Measurements from ENCODE around the gene PLXNC1.

The PLXNC1 gene

GRCh38 chr12:94336211-94336925 lies 188.0 kb downstream of the PLXNC1 start:
- Histone ChIP-seq H3F3A (ENCODE audit: insufficient read depth, low read length) (no peaks in the 10 kb centered on the region), H4K20me1 (ENCODE audit: insufficient read depth, low read length) (no peaks in the 10 kb centered on the region), H3K4me1 (ENCODE audit: low read length) (no peaks in the 10 kb centered on the region), H3K36me3 (replicated peaks; ENCODE audit: insufficient read depth, low read length) (no peaks in the 10 kb centered on the region), H3K79me2 (ENCODE audit: low read length) (no peaks in the 10 kb centered on the region), H3K4me3 (ENCODE audit: low read length) (no peak overlapping the region), H3K27ac (ENCODE audit: low read length) (no peak overlapping the region), H3K4me2 (ENCODE audit: low read depth, low read length) (no peak overlapping the region), H3K27me3 (replicated peaks; ENCODE audit: insufficient read depth, low read length) (no peaks in the 10 kb centered on the region), H3K9ac (ENCODE audit: low read length) (no peak overlapping the region), H3K9me2 (replicated peaks; ENCODE audit: insufficient read depth, low read length) (no peaks in the 10 kb centered on the region), H3K9me3 (replicated peaks; ENCODE audit: insufficient read depth, low read length) (no peaks in the 10 kb centered on the region), H2AFZ (ENCODE audit: low read length) (no peak overlapping the region)
- TF ChIP-seq EZH2phosphoT487 (IDR thresholded peaks at IDR 0.05; ENCODE audit: low read length) (no peak), CTCF (IDR thresholded peaks at IDR 0.05; ENCODE audit: low read length) (no peak), EZH2 (optimal IDR thresholded peaks at IDR 0.05; ENCODE audit: low read depth, low read length) (no peak)
- DNase-seq = no peak

DNA sequence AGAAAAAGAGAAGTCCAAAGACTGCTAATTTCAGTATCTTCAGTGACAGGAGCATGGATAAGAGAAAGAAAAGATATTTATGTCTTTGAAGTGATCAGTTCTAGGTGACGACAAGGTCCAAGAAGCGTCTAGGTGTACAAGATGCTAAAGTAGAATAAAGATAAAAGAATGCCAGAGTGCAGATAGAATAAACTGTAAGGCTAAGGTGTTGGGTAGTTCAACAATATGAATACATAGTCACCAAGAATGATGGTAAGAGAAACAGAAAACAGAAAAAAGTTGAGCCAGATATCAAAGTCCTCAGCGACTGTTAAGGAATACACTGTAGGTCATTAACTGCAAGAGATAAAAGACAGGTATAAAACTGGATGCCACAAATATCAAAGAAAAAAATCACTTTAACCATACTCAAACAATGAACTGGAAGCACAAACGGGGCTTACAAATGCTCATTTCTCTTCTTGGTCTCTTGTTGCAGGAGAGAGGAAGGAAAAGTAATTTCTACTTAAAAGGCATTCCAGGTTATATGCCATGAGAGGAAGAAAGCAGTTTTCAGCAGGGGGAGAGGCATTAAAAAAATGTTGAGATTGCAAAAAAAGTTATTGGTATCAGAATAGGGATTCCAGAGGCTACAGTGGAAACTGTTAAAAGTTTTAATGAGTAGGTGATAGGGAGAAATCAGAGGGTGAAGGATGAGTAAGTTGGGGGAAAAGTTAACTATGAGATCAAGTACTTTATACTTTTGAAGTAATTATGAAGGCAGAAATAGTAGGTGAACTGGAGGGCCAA lies 189.8 kb downstream of the PLXNC1 start:
- Histone ChIP-seq H3K79me2 (ENCODE audit: low read length) (no peaks in the 10 kb centered on the region), H4K20me1 (ENCODE audit: insufficient read depth, low read length) (no peaks in the 10 kb centered on the region), H3K36me3 (replicated peaks; ENCODE audit: insufficient read depth, low read length) (no peaks in the 10 kb centered on the region), H3K9me2 (replicated peaks; ENCODE audit: insufficient read depth, low read length) (no peaks in the 10 kb centered on the region), H3K9ac (ENCODE audit: low read length) (no peak overlapping the region), H3K4me3 (ENCODE audit: low read length) (no peak overlapping the region), H3F3A (ENCODE audit: insufficient read depth, low read length) (no peaks in the 10 kb centered on the region), H2AFZ (ENCODE audit: low read length) (no peak overlapping the region), H3K27me3 (replicated peaks; ENCODE audit: insufficient read depth, low read length) (no peaks in the 10 kb centered on the region), H3K9me3 (replicated peaks; ENCODE audit: insufficient read depth, low read length) (no peaks in the 10 kb centered on the region), H3K4me1 (ENCODE audit: low read length) (no peaks in the 10 kb centered on the region), H3K27ac (ENCODE audit: low read length) (no peak overlapping the region), H3K4me2 (ENCODE audit: low read depth, low read length) (no peak overlapping the region)
- TF ChIP-seq CTCF (IDR thresholded peaks at IDR 0.05; ENCODE audit: low read length) = no peak
- no peak for TF ChIP-seq EZH2 (optimal IDR thresholded peaks at IDR 0.05; ENCODE audit: low read depth, low read length)
- TF ChIP-seq EZH2phosphoT487 (IDR thresholded peaks at IDR 0.05; ENCODE audit: low read length) = no peak
- no peak for DNase-seq

DNA sequence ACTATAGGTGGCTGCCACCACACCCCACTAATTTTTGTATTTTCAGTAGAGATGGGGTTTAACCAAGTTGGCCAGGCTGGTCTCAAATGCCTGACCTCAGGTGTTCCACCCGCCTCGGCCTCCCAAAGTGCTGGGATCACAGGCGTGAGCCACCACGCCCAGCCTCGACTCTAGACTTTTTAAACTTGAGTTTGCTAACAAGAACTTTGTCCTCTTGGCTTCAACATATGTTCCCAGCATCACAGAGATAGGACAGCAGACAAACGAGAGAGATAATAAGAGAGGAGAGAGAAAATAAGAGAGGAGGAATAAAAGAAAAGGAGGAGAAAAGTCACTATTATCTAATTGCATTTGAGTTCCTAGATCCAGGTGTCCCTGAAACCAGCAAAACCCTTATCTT lies 192.2 kb downstream of the PLXNC1 start:
- TF ChIP-seq EZH2phosphoT487 (IDR thresholded peaks at IDR 0.05; ENCODE audit: low read length) (no peak), CTCF (IDR thresholded peaks at IDR 0.05; ENCODE audit: low read length) (no peak), EZH2 (optimal IDR thresholded peaks at IDR 0.05; ENCODE audit: low read depth, low read length) (no peak)
- no peaks in the 10 kb centered on the region for H3K9me2 ChIP-seq (replicated peaks; ENCODE audit: insufficient read depth, low read length)

More for the DNA sequence above, 192.2 kb downstream of the PLXNC1 start:
- Histone ChIP-seq H2AFZ (ENCODE audit: low read length) (no peak overlapping the region), H3K9ac (ENCODE audit: low read length) (no peak overlapping the region), H3K36me3 (replicated peaks; ENCODE audit: insufficient read depth, low read length) (no peaks in the 10 kb centered on the region), H3K4me2 (ENCODE audit: low read depth, low read length) (no peak overlapping the region), H4K20me1 (ENCODE audit: insufficient read depth, low read length) (no peaks in the 10 kb centered on the region), H3K27me3 (replicated peaks; ENCODE audit: insufficient read depth, low read length) (no peaks in the 10 kb centered on the region), H3K4me3 (ENCODE audit: low read length) (no peak overlapping the region), H3K27ac (ENCODE audit: low read length) (no peak overlapping the region), H3F3A (ENCODE audit: insufficient read depth, low read length) (no peaks in the 10 kb centered on the region), H3K79me2 (ENCODE audit: low read length) (no peaks in the 10 kb centered on the region), H3K9me3 (replicated peaks; ENCODE audit: insufficient read depth, low read length) (no peaks in the 10 kb centered on the region), H3K4me1 (ENCODE audit: low read length) (no peaks in the 10 kb centered on the region)
- no peak for DNase-seq

Measured in MM.1S (cell line).